ENCODE results near the gene OGA.

Gene OGA

DNA sequence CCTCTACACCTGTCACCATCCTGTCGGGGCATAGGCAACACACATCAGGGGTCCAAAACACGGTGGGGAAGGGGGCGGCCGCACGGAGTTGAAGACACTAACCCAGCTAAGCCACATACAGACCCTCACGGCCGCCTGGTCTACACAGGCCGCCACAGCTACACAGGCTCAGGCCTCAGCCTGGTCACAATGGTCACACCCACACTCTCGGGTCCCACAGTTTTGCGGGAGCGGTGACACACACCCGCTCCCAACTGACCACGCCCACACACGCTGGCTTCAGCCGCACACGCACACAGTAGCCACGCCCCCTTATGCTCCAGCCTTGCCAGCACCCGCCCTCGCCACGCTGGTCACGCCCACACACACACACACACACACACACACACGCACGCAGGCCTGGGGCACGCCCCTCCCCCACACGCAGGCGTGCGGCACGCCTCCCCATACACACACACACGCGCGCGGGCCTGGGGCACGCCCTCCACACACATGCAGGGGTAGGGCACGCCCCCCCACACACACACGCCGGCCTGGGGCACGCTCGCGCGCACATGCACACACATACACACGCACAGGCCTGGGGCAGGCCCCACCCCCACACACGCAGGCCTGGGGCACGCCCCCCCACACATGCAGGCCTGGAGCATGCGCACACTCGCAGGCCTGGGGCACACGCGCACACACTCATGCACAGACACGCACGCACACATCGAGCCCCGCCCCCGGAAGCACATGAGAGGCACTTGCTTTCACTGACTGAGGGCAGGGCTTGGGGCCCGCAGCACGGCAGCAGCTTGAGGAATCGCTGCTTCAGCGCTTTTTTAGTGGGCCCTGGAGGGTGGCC, 12.3 kb upstream of the OGA start:
- Histone ChIP-seq H3K4me3 (ENCODE audit: low read length) (no peak overlapping the region), H3K27me3 (ENCODE audit: insufficient read depth, low read length) (no peaks in the 10 kb centered on the region), H3K4me1 (ENCODE audit: insufficient read depth, low read length) (peaks cover 6% of the 10 kb centered on the region), H3K9me3 (ENCODE audit: low read length) (no peaks in the 10 kb centered on the region), H2AFZ (ENCODE audit: low read depth, low read length) (no peak overlapping the region), H3K36me3 (ENCODE audit: insufficient read depth, low read length) (peaks cover 3% of the 10 kb centered on the region)

- Histone ChIP-seq H3K9me3 (ENCODE audit: low read length) (no peaks in the 10 kb centered on the region), H3K4me3 (ENCODE audit: low read length) (no peak overlapping the region), H3K27me3 (ENCODE audit: insufficient read depth, low read length) (no peaks in the 10 kb centered on the region), H3K36me3 (ENCODE audit: insufficient read depth, low read length) (peaks cover 7% of the 10 kb centered on the region), H2AFZ (ENCODE audit: low read depth, low read length) (no peak overlapping the region), H3K4me1 (ENCODE audit: insufficient read depth, low read length) (no peaks in the 10 kb centered on the region)
These were observed 11.5 kb upstream of the OGA start for GRCh38 chr10:101829561-101830315.

DNA sequence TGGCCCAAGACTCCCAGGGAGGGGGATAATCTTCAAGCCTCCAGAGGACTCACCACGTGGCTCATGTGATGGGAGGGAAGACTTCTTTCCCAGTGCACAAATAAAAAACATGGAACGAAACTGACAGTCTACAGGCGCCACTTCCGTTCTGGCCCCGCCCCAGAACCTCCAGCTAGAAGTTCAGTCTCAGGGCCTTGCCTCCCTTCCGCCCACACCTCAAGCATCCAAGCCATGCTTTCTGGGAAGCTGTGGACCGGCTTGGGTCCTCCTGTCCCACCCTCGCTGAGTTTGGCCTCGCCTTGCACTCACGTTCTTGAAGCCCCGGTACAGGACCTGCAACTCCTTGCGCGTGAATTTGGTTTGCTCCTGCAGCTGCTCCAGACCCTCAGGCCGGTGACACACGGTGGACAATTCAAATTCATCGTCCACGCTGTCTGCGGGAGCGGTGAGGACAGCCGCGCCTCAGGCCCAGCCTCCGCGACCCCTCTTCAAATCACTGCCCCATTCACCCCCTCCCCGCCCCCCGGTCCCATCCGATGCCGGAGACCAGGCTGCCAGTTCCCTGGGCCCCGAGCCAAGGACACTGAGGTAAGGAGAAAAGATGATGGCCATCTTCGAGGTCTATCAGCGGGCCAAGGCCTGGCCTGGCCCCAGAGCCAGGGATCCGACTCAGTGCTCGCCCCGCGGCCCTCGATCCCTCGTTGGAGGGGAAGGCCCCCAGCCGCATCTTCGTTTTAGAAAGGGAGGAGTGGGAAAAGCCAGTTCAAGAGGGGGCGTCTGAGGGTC, 10.7 kb upstream of the OGA start:
- Histone ChIP-seq H3K9me3 (ENCODE audit: low read length) (no peaks in the 10 kb centered on the region), H3K4me3 (ENCODE audit: low read length) (no peak overlapping the region)

GRCh38 chr10:101827919-101828600, 9.8 kb upstream of the OGA start:
- H3K36me3 ChIP-seq (ENCODE audit: insufficient read depth, low read length), result peaks cover 7% of the 10 kb centered on the region
- H3K27me3 ChIP-seq (ENCODE audit: insufficient read depth, low read length), result no peaks in the 10 kb centered on the region
- no peak overlapping the region for H2AFZ ChIP-seq (ENCODE audit: low read depth, low read length)
- no peaks in the 10 kb centered on the region for H3K4me1 ChIP-seq (ENCODE audit: insufficient read depth, low read length)
- H3K9me3 ChIP-seq (ENCODE audit: low read length), result no peaks in the 10 kb centered on the region
- H3K4me3 ChIP-seq (ENCODE audit: low read length), result no peak overlapping the region

More for the DNA sequence above, 10.7 kb upstream of the OGA start:
- Histone ChIP-seq H2AFZ (ENCODE audit: low read depth, low read length) (no peak overlapping the region), H3K4me1 (ENCODE audit: insufficient read depth, low read length) (no peaks in the 10 kb centered on the region), H3K36me3 (ENCODE audit: insufficient read depth, low read length) (peaks cover 7% of the 10 kb centered on the region), H3K27me3 (ENCODE audit: insufficient read depth, low read length) (no peaks in the 10 kb centered on the region)

GRCh38 chr10:101826852-101827434, 8.7 kb upstream of the OGA start:
- Histone ChIP-seq H2AFZ (ENCODE audit: low read depth, low read length) (no peak overlapping the region), H3K4me3 (ENCODE audit: low read length) (no peak overlapping the region), H3K27me3 (ENCODE audit: insufficient read depth, low read length) (no peaks in the 10 kb centered on the region), H3K36me3 (ENCODE audit: insufficient read depth, low read length) (peaks cover 7% of the 10 kb centered on the region), H3K4me1 (ENCODE audit: insufficient read depth, low read length) (no peaks in the 10 kb centered on the region), H3K9me3 (ENCODE audit: low read length) (no peaks in the 10 kb centered on the region)

DNA sequence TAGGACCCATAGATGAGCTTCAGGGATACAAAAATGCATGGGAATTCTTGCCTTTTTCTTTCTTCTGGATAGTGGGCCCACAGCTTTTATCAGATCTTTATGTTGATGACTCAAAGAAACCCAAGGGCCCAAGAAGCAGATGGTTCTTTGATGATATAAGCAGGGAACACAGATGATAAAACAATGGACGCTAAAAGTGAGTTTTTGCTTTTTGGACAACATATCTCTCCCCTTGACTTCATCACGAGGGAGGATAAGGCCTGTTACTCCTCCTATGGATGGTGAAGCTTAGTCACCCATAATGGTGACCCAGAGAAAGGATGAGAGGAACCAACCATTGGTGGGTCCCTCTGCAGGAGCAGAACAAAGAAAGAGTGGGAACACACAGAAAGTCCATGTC, 6.5 kb upstream of the OGA start:
- no peak overlapping the region for H3K4me3 ChIP-seq (ENCODE audit: low read length)
- H3K9me3 ChIP-seq (ENCODE audit: low read length), result no peaks in the 10 kb centered on the region
- peaks cover 7% of the 10 kb centered on the region for H3K36me3 ChIP-seq (ENCODE audit: insufficient read depth, low read length)
- H2AFZ ChIP-seq (ENCODE audit: low read depth, low read length), result no peak overlapping the region
- H3K27me3 ChIP-seq (ENCODE audit: insufficient read depth, low read length), result no peaks in the 10 kb centered on the region
- no peaks in the 10 kb centered on the region for H3K4me1 ChIP-seq (ENCODE audit: insufficient read depth, low read length)

- H3K4me3 ChIP-seq (ENCODE audit: low read length), result peak overlapping the region; percentile 89
- H3K27me3 ChIP-seq (ENCODE audit: insufficient read depth, low read length), result no peaks in the 10 kb centered on the region
- no peaks in the 10 kb centered on the region for H3K36me3 ChIP-seq (ENCODE audit: insufficient read depth, low read length)
- H3K9me3 ChIP-seq (ENCODE audit: low read length), result no peaks in the 10 kb centered on the region
- H3K4me1 ChIP-seq (ENCODE audit: insufficient read depth, low read length), result peaks cover 22% of the 10 kb centered on the region
- peak overlapping the region; percentile 74 for H2AFZ ChIP-seq (ENCODE audit: low read depth, low read length)
These were observed 809 bp upstream of the OGA start for GRCh38 chr10:101818872-101819633.

GRCh38 chr10:101817337-101818118, 716 bp downstream of the OGA start:
- Histone ChIP-seq H3K4me3 (ENCODE audit: low read length) (peak overlapping the region; percentile 89), H2AFZ (ENCODE audit: low read depth, low read length) (no peak overlapping the region), H3K9me3 (ENCODE audit: low read length) (no peaks in the 10 kb centered on the region), H3K36me3 (ENCODE audit: insufficient read depth, low read length) (peaks cover 10% of the 10 kb centered on the region), H3K27me3 (ENCODE audit: insufficient read depth, low read length) (no peaks in the 10 kb centered on the region), H3K4me1 (ENCODE audit: insufficient read depth, low read length) (peaks cover 27% of the 10 kb centered on the region)

GRCh38 chr10:101816913-101817336, 1.3 kb downstream of the OGA start:
- peak overlapping the region; percentile 89 for H3K4me3 ChIP-seq (ENCODE audit: low read length)
- H3K36me3 ChIP-seq (ENCODE audit: insufficient read depth, low read length), result peaks cover 16% of the 10 kb centered on the region
- H3K27me3 ChIP-seq (ENCODE audit: insufficient read depth, low read length), result no peaks in the 10 kb centered on the region
- no peak overlapping the region for H2AFZ ChIP-seq (ENCODE audit: low read depth, low read length)
- no peaks in the 10 kb centered on the region for H3K9me3 ChIP-seq (ENCODE audit: low read length)
- H3K4me1 ChIP-seq (ENCODE audit: insufficient read depth, low read length), result peaks cover 27% of the 10 kb centered on the region

DNA sequence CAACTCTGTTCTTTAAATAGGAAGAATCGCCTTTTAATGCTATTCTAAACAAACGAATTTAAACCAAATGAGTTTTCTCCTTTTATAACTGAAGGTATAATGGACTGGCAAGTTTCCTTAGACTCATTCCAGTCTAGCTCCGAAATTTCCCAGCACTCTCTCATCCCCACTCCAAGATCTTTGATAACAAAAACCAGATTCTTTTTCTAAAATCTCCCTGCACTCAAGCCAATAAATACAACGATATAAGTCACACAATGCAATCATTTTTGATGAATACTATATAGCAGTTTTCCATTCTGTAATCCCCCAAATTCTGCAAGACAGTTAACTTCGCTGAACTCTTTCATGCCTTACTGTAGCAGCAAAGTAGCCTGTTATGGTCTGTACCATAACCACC, 1.9 kb downstream of the OGA start:
- Histone ChIP-seq H2AFZ (ENCODE audit: low read depth, low read length) (no peak overlapping the region), H3K27me3 (ENCODE audit: insufficient read depth, low read length) (no peaks in the 10 kb centered on the region), H3K9me3 (ENCODE audit: low read length) (no peaks in the 10 kb centered on the region), H3K4me1 (ENCODE audit: insufficient read depth, low read length) (peaks cover 27% of the 10 kb centered on the region), H3K36me3 (ENCODE audit: insufficient read depth, low read length) (peaks cover 21% of the 10 kb centered on the region), H3K4me3 (ENCODE audit: low read length) (peak overlapping the region; percentile 89)

- Histone ChIP-seq H3K4me1 (ENCODE audit: insufficient read depth, low read length) (peaks cover 27% of the 10 kb centered on the region), H3K36me3 (ENCODE audit: insufficient read depth, low read length) (peaks cover 39% of the 10 kb centered on the region), H3K9me3 (ENCODE audit: low read length) (no peaks in the 10 kb centered on the region), H3K27me3 (ENCODE audit: insufficient read depth, low read length) (no peaks in the 10 kb centered on the region), H2AFZ (ENCODE audit: low read depth, low read length) (no peak overlapping the region), H3K4me3 (ENCODE audit: low read length) (peak overlapping the region; percentile 89)
These were observed 3.7 kb downstream of the OGA start for GRCh38 chr10:101814466-101815071.
